IPS DF 6.9 (cell line): ENCODE data around the gene FBXO4.

Experiments
- DNase-seq: peaks from one replicate; pipeline ENCODE4 v3.0.0-alpha.2; 2013; ENCODE audit warnings: low read depth, low spot score
- H3K27ac ChIP-seq: one replicate; pipeline ENCODE4 v1.5.1; 2013; ENCODE audit warnings: low read length, control low read depth
- H3K27me3 ChIP-seq: 2 replicates; pipeline ENCODE4 v1.6.1; 2013; ENCODE audit warnings: mild to moderate bottlenecking, low read length; ENCODE audit not compliant: control insufficient read depth, insufficient read depth
- H3K36me3 ChIP-seq: 2 replicates; pipeline ENCODE4 v1.6.1; 2013; ENCODE audit warnings: low read length; ENCODE audit not compliant: control insufficient read depth, insufficient read depth
- H3K4me1 ChIP-seq: 2 replicates; pipeline ENCODE4 v1.6.1; 2013; ENCODE audit warnings: low read length; ENCODE audit not compliant: control insufficient read depth, insufficient read depth
- H3K4me3 ChIP-seq: 2 replicates; pipeline ENCODE4 v1.5.1; 2013; ENCODE audit warnings: mild to moderate bottlenecking, low read length
- H3K9me3 ChIP-seq: 2 replicates; pipeline ENCODE4 v1.6.1; 2013; ENCODE audit warnings: low read length, inconsistent platforms; ENCODE audit not compliant: control insufficient read depth, insufficient read depth
- WGBS: extraction: QIAGEN DNeasy Blood & Tissue Kit; methylation state at CpG from one replicate; pipeline ENCODE4 v1.1.7; 2013; ENCODE audit warnings: mixed read lengths, missing lambda C conversion rate; ENCODE audit not compliant: insufficient read length, insufficient coverage; 5-methylcytosine and 5-hydroxymethylcytosine counted together

Gene FBXO4

GRCh38 chr5:41956943-41957342 is 31.9 kb downstream of the FBXO4 start:
- no peaks in the 10 kb centered on the region for H3K27me3 ChIP-seq
- no peaks in the 10 kb centered on the region for H3K4me1 ChIP-seq
- no peaks in the 10 kb centered on the region for H3K9me3 ChIP-seq
- H3K27ac ChIP-seq, result no peak overlapping the region
- no peaks in the 10 kb centered on the region for H3K36me3 ChIP-seq
- WGBS, result no CpG with 5 or more reads among the region's 1 CpG
- H3K4me3 ChIP-seq, result no peak overlapping the region
- no peak for DNase-seq

DNA sequence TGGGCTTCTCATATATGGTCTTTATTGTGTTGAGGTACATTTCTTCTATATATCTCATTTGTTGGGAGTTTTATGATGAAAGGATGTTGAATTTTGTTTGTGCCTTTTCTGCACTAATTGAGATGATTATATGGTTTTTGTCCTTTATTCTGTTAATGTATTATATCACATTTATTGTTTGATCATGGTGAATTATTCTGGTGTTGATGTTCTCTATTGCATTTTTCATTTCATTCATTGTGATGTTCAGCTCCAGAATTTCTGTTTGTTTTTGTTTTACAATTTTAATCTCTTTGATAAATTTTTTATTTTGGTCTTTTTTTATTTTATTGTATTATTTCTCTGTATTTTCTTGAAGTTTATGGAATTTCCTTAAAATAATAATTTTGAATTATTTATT is 35.4 kb downstream of the FBXO4 start:
- H3K36me3 ChIP-seq, result no peaks in the 10 kb centered on the region
- no peak overlapping the region for H3K27ac ChIP-seq
- no peaks in the 10 kb centered on the region for H3K9me3 ChIP-seq
- DNase-seq, result no peak
- no peaks in the 10 kb centered on the region for H3K27me3 ChIP-seq
- no peak overlapping the region for H3K4me3 ChIP-seq
- no peaks in the 10 kb centered on the region for H3K4me1 ChIP-seq

DNA sequence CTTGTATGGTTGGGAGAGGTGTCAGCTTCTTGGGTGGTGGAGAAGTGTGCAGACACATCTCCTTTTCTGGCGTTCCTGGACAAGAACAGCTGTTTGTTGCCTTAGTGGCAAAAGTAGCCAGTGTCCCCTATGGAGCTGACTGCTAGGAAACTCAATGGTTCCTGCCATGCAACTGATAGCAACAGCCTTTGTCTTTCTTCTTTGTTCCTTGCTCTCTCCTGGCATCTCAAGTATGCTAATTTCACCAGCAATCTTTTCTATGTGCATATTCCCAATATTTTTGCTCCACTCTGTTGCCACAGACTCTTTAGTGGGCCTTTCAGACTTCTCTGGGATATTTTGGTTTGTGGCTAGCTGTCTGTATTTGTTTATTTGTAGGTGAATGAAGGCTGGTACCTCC is 36.7 kb downstream of the FBXO4 start:
- no peaks in the 10 kb centered on the region for H3K27me3 ChIP-seq
- no CpG with 5 or more reads among the region's 1 CpG for WGBS
- H3K36me3 ChIP-seq, result no peaks in the 10 kb centered on the region
- H3K27ac ChIP-seq, result no peak overlapping the region
- no peak for DNase-seq
- H3K9me3 ChIP-seq, result no peaks in the 10 kb centered on the region
- no peak overlapping the region for H3K4me3 ChIP-seq
- no peaks in the 10 kb centered on the region for H3K4me1 ChIP-seq

DNA sequence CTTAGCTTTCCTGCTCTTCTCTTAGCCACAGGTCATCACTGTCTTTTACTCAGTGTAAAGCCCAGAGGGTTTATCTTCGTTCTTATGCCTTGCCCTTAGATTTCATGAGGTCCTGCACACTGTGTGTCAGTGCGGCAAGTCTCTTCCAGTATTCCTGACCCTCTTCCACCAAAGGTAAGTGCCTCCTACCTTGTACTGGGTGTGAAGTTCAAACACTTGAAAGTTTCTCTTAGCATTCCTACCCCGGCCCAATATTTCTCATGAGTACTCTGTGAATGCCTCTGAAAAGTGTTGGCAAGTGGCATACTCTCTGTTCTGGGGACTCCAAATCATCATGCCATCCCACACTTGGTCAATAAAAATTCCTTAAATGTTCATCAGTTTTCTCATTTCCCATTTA is 37.4 kb downstream of the FBXO4 start:
- no CpG with 5 or more reads among the region's 3 CpGs for WGBS
- Histone ChIP-seq H3K4me3 (no peak overlapping the region), H3K9me3 (no peaks in the 10 kb centered on the region), H3K27me3 (no peaks in the 10 kb centered on the region), H3K36me3 (no peaks in the 10 kb centered on the region), H3K27ac (no peak overlapping the region), H3K4me1 (no peaks in the 10 kb centered on the region)
- no peak for DNase-seq

DNA sequence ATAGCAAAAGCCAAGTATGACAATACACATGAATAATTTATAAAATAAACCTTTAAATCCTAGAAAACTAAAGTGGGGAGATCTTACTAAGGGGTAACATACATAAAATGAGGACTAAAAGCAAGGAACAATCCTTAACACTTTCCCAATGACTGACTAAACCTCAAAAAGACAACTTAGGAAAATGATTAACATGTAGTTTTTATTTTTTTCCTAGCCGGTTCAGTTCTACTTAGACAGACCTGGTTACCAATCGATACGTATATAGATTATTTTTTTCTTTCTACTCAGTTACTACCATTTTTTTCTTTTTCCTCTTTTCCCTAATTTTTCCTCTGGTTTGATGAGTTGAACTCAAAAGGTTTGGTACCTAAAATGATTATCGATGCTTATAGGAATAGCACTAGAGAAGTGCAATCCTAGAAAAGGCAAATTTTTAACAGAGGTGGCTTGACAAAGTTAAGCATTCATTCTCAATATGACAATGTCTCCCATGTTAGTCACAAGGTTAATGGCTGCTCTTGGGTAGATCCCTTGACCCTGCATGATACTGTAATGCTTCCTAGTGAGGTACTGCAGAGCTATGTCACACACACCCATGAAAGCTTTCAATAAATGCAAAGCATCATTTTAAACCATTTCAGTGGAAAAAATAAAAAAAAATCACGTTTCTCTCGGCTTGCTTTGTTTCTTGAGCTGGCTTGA is 41.5 kb downstream of the FBXO4 start:
- Histone ChIP-seq H3K9me3 (no peaks in the 10 kb centered on the region), H3K27ac (no peak overlapping the region), H3K4me3 (no peak overlapping the region), H3K36me3 (no peaks in the 10 kb centered on the region), H3K4me1 (no peaks in the 10 kb centered on the region), H3K27me3 (no peaks in the 10 kb centered on the region)
- DNase-seq, result no peak
- no CpG with 5 or more reads among the region's 6 CpGs for WGBS

DNA sequence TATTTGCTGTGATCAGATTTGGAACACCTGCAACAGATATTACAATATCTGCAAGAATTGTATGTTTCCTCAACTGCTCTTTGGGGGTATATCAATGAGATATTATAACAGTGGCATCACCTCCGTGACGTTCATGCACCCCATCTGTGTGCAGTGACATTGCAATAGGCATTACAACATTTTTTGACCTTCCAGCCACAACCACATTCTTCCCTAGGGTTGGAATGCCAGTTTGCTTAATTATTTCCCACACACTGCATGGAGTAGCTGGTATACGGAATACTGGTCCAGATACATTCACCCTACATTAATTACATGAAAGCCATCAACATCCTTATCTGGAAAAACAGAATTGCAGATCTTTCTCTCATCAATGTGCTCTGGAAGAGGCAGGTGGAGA is 42.3 kb downstream of the FBXO4 start:
- H3K27ac ChIP-seq, result no peak overlapping the region
- H3K27me3 ChIP-seq, result no peaks in the 10 kb centered on the region
- no peak overlapping the region for H3K4me3 ChIP-seq
- WGBS, result no CpG with 5 or more reads among the region's 3 CpGs
- H3K4me1 ChIP-seq, result no peaks in the 10 kb centered on the region
- no peaks in the 10 kb centered on the region for H3K9me3 ChIP-seq
- H3K36me3 ChIP-seq, result no peaks in the 10 kb centered on the region
- DNase-seq, result no peak

DNA sequence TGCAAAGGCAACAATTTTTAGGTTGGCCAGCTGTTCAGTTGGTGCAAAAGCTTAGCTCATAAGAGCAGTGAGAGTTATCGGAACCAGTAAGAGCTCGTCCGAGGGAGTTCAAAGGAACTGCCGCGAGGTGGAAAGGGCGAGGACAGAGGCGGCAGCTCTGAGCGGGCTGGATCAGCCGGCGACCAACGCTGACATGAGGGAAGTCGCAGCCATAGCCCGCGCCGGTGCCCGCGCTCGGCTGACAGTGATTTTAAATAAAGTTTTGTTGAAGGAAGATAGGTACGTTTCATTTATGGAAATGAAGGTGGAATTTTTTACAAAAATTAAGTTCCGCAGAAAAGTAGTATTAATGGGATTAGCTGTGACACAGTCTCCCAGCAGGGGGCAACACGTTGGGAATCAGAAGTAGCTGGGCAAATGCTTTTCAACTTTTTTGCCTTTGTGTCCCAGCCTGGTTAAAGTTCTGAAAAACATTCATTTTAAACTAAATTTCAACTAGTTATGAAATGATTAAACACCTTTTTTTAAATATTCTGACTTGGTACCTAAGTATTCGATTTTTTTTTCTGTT is 43.2 kb downstream of the FBXO4 start:
- DNase-seq, result no peak
- Histone ChIP-seq H3K27me3 (no peaks in the 10 kb centered on the region), H3K9me3 (no peaks in the 10 kb centered on the region), H3K4me1 (no peaks in the 10 kb centered on the region), H3K36me3 (no peaks in the 10 kb centered on the region), H3K27ac (no peak overlapping the region), H3K4me3 (no peak overlapping the region)
- 100% methylated on average over 3 of the region's 22 CpGs for WGBS

- WGBS, result no CpG with 5 or more reads among the region's 3 CpGs
Measured at GRCh38 chr5:41973087-41973486, 48.0 kb downstream of the FBXO4 start.

GRCh38 chr5:41973887-41974286 is 48.8 kb downstream of the FBXO4 start:
- no peaks in the 10 kb centered on the region for H3K36me3 ChIP-seq
- no peaks in the 10 kb centered on the region for H3K4me1 ChIP-seq
- DNase-seq, result no peak
- no peak overlapping the region for H3K27ac ChIP-seq
- no peak overlapping the region for H3K4me3 ChIP-seq
- no peaks in the 10 kb centered on the region for H3K27me3 ChIP-seq
- no peaks in the 10 kb centered on the region for H3K9me3 ChIP-seq
- no CpG with 5 or more reads among the region's 2 CpGs for WGBS

More at GRCh38 chr5:41973087-41973486, 48.0 kb downstream of the FBXO4 start:
- Histone ChIP-seq H3K27me3 (no peaks in the 10 kb centered on the region), H3K4me1 (no peaks in the 10 kb centered on the region), H3K27ac (no peak overlapping the region), H3K9me3 (no peaks in the 10 kb centered on the region), H3K36me3 (no peaks in the 10 kb centered on the region), H3K4me3 (no peak overlapping the region)
- DNase-seq, result no peak

DNA sequence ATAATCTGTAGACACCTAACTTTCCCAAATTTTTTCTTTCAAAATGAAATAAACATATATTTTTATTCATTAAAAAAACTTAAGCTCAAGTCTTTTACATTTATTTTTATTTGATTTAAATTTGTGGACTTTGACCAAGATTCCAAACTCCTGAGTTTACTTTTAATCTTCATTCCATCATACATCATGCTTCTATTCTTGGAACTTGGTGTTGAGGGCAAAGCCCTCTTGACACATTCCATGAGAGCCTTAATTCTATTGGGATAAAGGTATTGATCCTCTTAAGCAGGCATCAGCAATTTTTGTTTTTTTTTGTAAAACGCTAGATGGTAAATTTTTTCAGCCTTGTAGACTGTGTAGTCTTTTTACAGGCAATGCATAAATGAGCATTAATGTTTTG is 53.6 kb downstream of the FBXO4 start:
- H3K27me3 ChIP-seq, result no peaks in the 10 kb centered on the region
- DNase-seq, result no peak
- H3K27ac ChIP-seq, result no peak overlapping the region
- WGBS, result no CpG with 5 or more reads among the region's 1 CpG
- H3K4me1 ChIP-seq, result no peaks in the 10 kb centered on the region
- H3K36me3 ChIP-seq, result no peaks in the 10 kb centered on the region
- no peaks in the 10 kb centered on the region for H3K9me3 ChIP-seq
- no peak overlapping the region for H3K4me3 ChIP-seq

- 100% methylated on average over 1 of the region's 2 CpGs for WGBS
- DNase-seq, result no peak
- H3K9me3 ChIP-seq, result no peaks in the 10 kb centered on the region
- no peak overlapping the region for H3K27ac ChIP-seq
- H3K4me1 ChIP-seq, result no peaks in the 10 kb centered on the region
- no peak overlapping the region for H3K4me3 ChIP-seq
- no peaks in the 10 kb centered on the region for H3K36me3 ChIP-seq
- no peaks in the 10 kb centered on the region for H3K27me3 ChIP-seq
Measured at GRCh38 chr5:41980396-41980795, 55.3 kb downstream of the FBXO4 start.
